ENCODE data around the gene BAG5.
"Not testable (repeated sequence)": the region's sequence is repeated elsewhere in the genome, so short reads cannot be mapped to it uniquely, and the experiment has no call there.

Gene BAG5

DNA sequence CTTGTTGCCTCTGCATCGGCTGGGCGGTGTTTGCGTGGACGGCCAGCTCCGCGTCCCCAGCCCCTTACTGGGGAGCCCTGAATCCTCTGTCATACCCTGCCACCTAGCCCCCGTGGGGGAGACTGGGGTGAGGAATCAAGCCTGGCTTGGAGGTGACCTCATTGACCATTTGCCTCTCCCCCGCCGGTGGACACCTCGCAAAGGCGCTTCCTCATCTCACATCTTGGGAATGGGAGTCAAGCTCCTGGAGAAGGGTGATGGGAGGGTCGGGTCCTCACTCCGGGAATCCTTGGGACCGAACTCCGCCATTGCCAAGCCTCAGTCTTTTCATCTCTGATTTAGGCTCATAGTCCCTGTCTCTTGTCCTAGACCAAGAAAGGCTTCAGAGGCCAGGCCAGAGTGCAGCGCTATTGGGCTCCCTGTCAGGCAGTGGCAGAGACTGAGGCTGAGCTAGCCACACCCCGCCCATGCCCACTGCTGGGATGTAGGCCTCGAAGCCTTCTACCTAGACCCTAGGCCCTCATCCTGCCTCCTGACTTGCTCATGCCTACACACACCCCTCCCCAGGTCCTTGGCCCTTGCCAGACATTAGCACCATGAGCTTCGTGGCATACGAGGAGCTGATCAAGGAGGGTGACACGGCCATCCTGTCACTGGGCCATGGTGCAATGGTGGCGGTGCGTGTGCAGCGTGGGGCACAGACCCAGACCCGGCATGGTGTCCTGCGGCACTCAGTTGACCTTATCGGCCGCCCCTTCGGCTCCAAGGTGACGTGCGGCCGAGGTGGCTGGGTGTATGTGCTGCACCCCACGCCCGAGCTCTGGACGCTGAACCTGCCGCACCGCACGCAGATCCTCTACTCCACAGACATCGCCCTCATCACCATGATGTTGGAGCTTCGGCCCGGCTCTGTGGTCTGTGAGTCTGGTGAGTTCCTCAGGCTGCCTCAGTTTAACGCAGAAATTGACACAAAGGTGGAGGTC, 32.8 kb downstream of the BAG5 start:
- TF ChIP-seq CTCF (conservative IDR thresholded peaks at IDR 0.05; ENCODE audit: low read depth, low read length), result no peak
- DNase-seq (ENCODE audit: low read depth), result no peak
- peak overlapping the region; percentile 71 for H3K4me3 ChIP-seq (ENCODE audit: low read depth, low read length)

GRCh38 chr14:103528587-103529382, 33.7 kb downstream of the BAG5 start, which contains the start of gene TRMT61A:
Gene TRMT61A, plus strand, starts transcription at chr14:103529196. Its CDS starts 783 bp downstream, at chr14:103529979.
- TF ChIP-seq CTCF (conservative IDR thresholded peaks at IDR 0.05; ENCODE audit: low read depth, low read length), result no peak
- peak within 1 kb of the TSS; percentile 71 for H3K4me3 ChIP-seq (ENCODE audit: low read depth, low read length)
- peak; percentile 93 for DNase-seq (ENCODE audit: low read depth)

DNA sequence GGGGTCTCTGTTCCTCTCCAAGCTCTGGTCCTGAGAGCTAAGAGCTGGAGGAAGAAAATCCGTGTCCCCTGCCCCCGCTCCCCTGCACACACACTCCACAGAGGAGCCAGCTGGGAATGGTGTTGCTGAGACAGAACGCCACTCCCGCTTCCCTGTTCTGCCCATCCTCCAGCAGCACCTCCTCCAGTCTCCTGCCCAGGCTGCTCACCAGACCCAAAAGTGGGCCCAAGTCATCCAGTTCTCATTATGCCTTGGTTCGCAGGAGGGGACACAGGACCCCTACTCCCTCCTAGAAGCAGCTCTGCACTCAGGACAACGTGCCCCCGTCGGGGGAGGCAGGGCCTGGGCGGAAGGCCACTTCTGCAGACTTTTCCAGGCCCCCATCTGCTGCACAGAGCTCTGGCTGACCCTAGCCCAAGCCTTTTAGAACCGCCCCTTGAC, 34.3 kb downstream of the BAG5 start:
- no peak for TF ChIP-seq CTCF (conservative IDR thresholded peaks at IDR 0.05; ENCODE audit: low read depth, low read length)
- H3K4me3 ChIP-seq (ENCODE audit: low read depth, low read length), result peak overlapping the region; percentile 71
- DNase-seq (ENCODE audit: low read depth), result no peak

DNA sequence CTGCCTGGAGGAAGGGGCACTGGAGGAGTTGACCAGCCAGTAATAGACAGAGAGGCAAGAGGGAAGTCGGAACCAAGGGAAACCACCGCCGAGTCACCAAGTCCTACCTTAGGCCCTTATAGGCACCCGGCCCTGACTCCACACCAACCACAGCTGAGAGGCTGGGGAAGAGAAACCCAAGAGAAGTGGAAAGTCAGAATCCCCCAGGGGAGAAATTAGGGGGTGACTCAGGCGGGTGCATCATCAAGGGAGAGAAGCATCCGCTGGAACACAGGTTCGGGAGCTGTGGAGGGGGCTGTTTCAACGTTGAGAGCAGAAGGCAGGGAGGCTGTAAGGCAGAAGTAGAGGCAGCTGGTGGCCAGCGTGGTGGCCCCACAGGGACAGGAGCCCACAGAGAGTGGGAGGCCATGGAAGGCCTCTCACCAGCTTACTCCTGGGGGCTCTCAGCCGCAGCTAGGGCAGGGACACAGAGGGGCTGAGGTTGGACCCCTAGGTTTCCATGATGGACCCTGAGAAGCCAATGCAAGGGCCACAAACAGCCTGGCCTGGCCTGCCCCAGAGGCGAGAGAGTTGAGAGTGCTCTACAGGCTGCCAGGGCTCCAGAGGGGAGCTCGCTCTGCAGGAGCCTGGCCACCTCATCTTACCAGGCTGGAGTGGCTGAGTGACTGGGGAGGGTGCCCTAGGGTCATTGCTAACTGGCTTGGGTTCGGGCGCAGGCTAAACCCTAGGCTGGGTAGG, 34.9 kb downstream of the BAG5 start:
- no peak overlapping the region for H3K4me3 ChIP-seq (ENCODE audit: low read depth, low read length)
- no peak for TF ChIP-seq CTCF (conservative IDR thresholded peaks at IDR 0.05; ENCODE audit: low read depth, low read length)
- DNase-seq (ENCODE audit: low read depth), result no peak

DNA sequence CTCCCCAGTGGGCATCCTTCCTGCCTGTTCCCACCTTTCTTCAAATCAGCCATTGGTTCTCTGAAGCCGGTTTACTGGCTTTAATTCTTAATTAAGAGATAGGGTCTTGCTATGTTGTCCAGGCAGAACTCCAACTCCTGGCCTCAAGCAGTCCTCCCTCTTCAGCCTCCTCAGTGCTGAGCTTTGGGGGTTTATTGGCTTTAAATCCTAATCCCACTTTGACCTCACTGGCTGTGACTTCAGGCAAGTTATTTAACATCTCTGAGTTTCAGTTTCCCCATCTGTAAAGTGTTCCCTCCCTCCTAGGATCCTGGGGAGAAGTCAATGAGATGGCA, 35.6 kb downstream of the BAG5 start:
- no peak for TF ChIP-seq CTCF (conservative IDR thresholded peaks at IDR 0.05; ENCODE audit: low read depth, low read length)
- no peak for DNase-seq (ENCODE audit: low read depth)
- no peak overlapping the region for H3K4me3 ChIP-seq (ENCODE audit: low read depth, low read length)

DNA sequence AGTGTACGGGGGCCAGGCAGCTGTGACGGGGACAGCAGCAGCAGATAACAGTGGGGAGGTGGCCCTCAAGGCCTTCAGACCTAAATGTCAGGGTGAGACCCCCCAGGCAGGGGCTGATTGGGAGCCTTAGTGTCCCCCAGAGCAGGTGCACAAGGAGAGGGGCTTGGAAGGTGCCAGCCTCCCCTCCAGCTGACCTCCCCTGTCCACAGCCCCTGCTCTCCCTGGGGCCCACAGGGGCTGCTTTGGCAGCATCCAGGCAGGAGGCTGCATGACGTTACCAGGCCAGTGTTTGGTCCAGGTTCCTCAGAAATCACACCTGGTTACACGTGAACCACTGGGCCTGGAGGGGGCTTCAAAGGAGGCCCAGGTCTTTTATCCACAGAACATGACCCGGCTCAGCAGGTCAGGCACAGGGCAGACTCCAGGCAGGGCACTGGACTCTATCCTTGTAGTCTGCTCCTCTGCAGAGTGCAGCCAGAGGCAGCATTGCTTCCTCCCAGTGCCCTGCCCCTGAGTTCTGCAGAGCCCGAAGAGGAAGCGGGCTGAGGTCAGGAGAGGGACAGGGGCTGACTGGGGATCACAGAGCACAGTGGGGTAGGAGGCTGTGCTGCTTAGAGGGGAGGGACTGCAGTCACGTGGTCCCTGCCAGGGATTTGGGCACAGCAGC, 36.1 kb downstream of the BAG5 start:
- TF ChIP-seq CTCF (conservative IDR thresholded peaks at IDR 0.05; ENCODE audit: low read depth, low read length), result no peak
- DNase-seq (ENCODE audit: low read depth), result no peak
- no peak overlapping the region for H3K4me3 ChIP-seq (ENCODE audit: low read depth, low read length)

GRCh38 chr14:103525430-103526246, 36.8 kb downstream of the BAG5 start:
- not testable (repeated sequence) for DNase-seq (ENCODE audit: low read depth)

More at GRCh38 chr14:103525430-103526246, 36.8 kb downstream of the BAG5 start:
- not testable (repeated sequence) for H3K4me3 ChIP-seq (ENCODE audit: low read depth, low read length)
